IMR-90 (cell line): ENCODE data around the gene OTOGL. TPM values are rescaled to one million over a fixed set of nuclear protein-coding genes. Genes with fewer than 3 reads are reported as not detected.
A peak's percentile ranks its signal among the peaks of the same experiment; 100 is the strongest.

Source experiments
- ATAC-seq: fragments of 200-7000 bp; cut with Tn5 transposase; 2 replicates; pipeline ENCODE4 v1.9.1; 2020; ENCODE audit warnings: low read depth, mild to moderate bottlenecking, moderate library complexity
- BruUV-seq: library from RNA; stranded (reverse); fragments of 400-500 nt; replicated peaks from 2 replicates; lab custom pipeline; 2021; lab: Mats Ljungman, UMichigan
- CTCF ChIA-PET: fragments of 300-600 bp; formaldehyde crosslinking; extraction: SDS; loops from one replicate; lab custom pipeline; 2021; ENCODE audit warnings: antibody characterized with exemption; lab: Yijun Ruan, JAX
- POLR2A ChIA-PET: fragments of 300-600 bp; sonication (Branson Sonifier 250); formaldehyde crosslinking; loops from one replicate; lab custom pipeline; 2022; ENCODE audit warnings: antibody characterized with exemption; ENCODE audit not compliant: unreplicated experiment; lab: Charles Lee
- DNase-seq: peaks from one replicate; pipeline ENCODE4 v3.0.0; 2013
- H2AFZ ChIP-seq: replicated peaks from 2 replicates; pipeline ENCODE3; 2013; ENCODE audit warnings: low read length, mild to moderate bottlenecking; ENCODE audit not compliant: poor library complexity
- H2AK5ac ChIP-seq: 2 replicates; pipeline ENCODE4 v1.6.1; 2013; ENCODE audit warnings: low read depth, low read length, inconsistent platforms
- H2AK9ac ChIP-seq: replicated peaks from 2 replicates; pipeline ENCODE3; 2013; ENCODE audit warnings: mild to moderate bottlenecking, low read depth, low read length, moderate library complexity; ENCODE audit not compliant: poor library complexity
- H2BK120ac ChIP-seq: 2 replicates; pipeline ENCODE4 v1.6.1; 2013; ENCODE audit warnings: low read depth, low read length, inconsistent platforms
- H2BK15ac ChIP-seq: 3 replicates; pipeline ENCODE4 v1.6.1; 2013; ENCODE audit warnings: low read depth, low read length, inconsistent platforms
- H2BK20ac ChIP-seq: 2 replicates; pipeline ENCODE4 v1.6.1; 2013; ENCODE audit warnings: low read depth, mild to moderate bottlenecking, inconsistent platforms, low read length, moderate library complexity
- H2BK5ac ChIP-seq: 2 replicates; pipeline ENCODE4 v1.6.1; 2013; ENCODE audit warnings: mild to moderate bottlenecking, low read depth, low read length, inconsistent platforms; ENCODE audit not compliant: poor library complexity, severe bottlenecking
- H3K14ac ChIP-seq: replicated peaks from 2 replicates; pipeline ENCODE4 v1.6.1; 2013; ENCODE audit warnings: low read depth, low read length, inconsistent platforms
- H3K18ac ChIP-seq: 2 replicates; pipeline ENCODE4 v1.6.1; 2013; ENCODE audit warnings: low read depth, low read length, control low read depth
- H3K23ac ChIP-seq: 2 replicates; pipeline ENCODE4 v1.6.1; 2013; ENCODE audit warnings: low read depth, low read length, inconsistent platforms
- H3K27ac ChIP-seq: 2 replicates; pipeline ENCODE4 v1.5.1; 2013; ENCODE audit warnings: mild to moderate bottlenecking, control low read depth, low read length; ENCODE audit not compliant: insufficient read depth
- H3K27me3 ChIP-seq: 2 replicates; pipeline ENCODE4 v1.6.1; 2013; ENCODE audit warnings: low read length; ENCODE audit not compliant: control insufficient read depth, insufficient read depth
- H3K36me3 ChIP-seq: 2 replicates; pipeline ENCODE4 v1.6.1; 2013; ENCODE audit warnings: low read length, mixed read lengths; ENCODE audit not compliant: control insufficient read depth, insufficient read depth
- H3K4ac ChIP-seq: 2 replicates; pipeline ENCODE4 v1.6.1; 2013; ENCODE audit warnings: low read depth, low read length, inconsistent platforms
- H3K4me1 ChIP-seq: 2 replicates; pipeline ENCODE4 v1.6.1; 2013; ENCODE audit warnings: low read length, mixed read lengths; ENCODE audit not compliant: control insufficient read depth, insufficient read depth
- H3K4me2 ChIP-seq: 2 replicates; pipeline ENCODE4 v1.6.1; 2013; ENCODE audit warnings: low read depth, mild to moderate bottlenecking, control low read depth, low read length, moderate library complexity
- H3K4me3 ChIP-seq: 2 replicates; pipeline ENCODE4 v1.5.1; 2013; ENCODE audit warnings: low read depth, mild to moderate bottlenecking, control low read depth, low read length, moderate library complexity; ENCODE audit not compliant: insufficient read depth
- H3K56ac ChIP-seq: 2 replicates; pipeline ENCODE4 v1.6.1; 2013; ENCODE audit warnings: low read length, inconsistent platforms; ENCODE audit not compliant: insufficient read depth; ENCODE audit errors: extremely low read depth
- H3K79me1 ChIP-seq, 2 experiments: 2 replicates each; pipeline ENCODE4 v1.6.1; 2013; ENCODE audit warnings: low read length in 2 of 2, inconsistent platforms in 1 of 2, low read depth in 1 of 2
- H3K9ac ChIP-seq: 2 replicates; pipeline ENCODE4 v1.6.1; 2013; ENCODE audit warnings: low read depth, low read length, control low read depth
- H3K9me1 ChIP-seq: 2 replicates; pipeline ENCODE4 v1.6.1; 2013; ENCODE audit warnings: low read length, inconsistent platforms; ENCODE audit not compliant: insufficient read depth
- H3K9me3 ChIP-seq: 2 replicates; pipeline ENCODE4 v1.6.1; 2013; ENCODE audit warnings: low read length; ENCODE audit not compliant: control insufficient read depth, insufficient read depth
- H4K20me1 ChIP-seq: 2 replicates; pipeline ENCODE4 v1.6.1; 2013; ENCODE audit warnings: low read length, inconsistent platforms; ENCODE audit not compliant: insufficient read depth
- H4K5ac ChIP-seq: 2 replicates; pipeline ENCODE4 v1.6.1; 2013; ENCODE audit warnings: mild to moderate bottlenecking, low read depth, low read length, control low read depth
- H4K8ac ChIP-seq, 2 experiments: 2 replicates each; pipeline ENCODE4 v1.6.1; 2013; ENCODE audit warnings: low read depth in 2 of 2, low read length in 2 of 2, control low read depth in 1 of 2, inconsistent platforms in 1 of 2
- H4K91ac ChIP-seq: 2 replicates; pipeline ENCODE4 v1.6.1; 2013; ENCODE audit warnings: low read depth, low read length, inconsistent platforms; ENCODE audit not compliant: insufficient read depth
- BHLHE40 ChIP-seq: fragments of 150-350 bp; IDR thresholded peaks from 2 replicates; pipeline ENCODE4 v1.6.1; 2016; ENCODE audit warnings: mild to moderate bottlenecking, low read depth, low read length
- CEBPB ChIP-seq: IDR thresholded peaks from 2 replicates; pipeline ENCODE4 v1.6.1; 2012; ENCODE audit warnings: low read depth, low read length, improper control_type of control experiment
- CHD1 ChIP-seq: IDR thresholded peaks from 2 replicates; pipeline ENCODE4 v1.6.1; 2012; ENCODE audit warnings: low read depth, low read length, improper control_type of control experiment
- ELK1 ChIP-seq: fragments of 150-350 bp; IDR thresholded peaks from 2 replicates; pipeline ENCODE4 v1.6.1; 2016; ENCODE audit warnings: low read depth, mild to moderate bottlenecking, low read length, moderate library complexity, borderline replicate concordance
- FOS ChIP-seq: fragments of 150-350 bp; IDR thresholded peaks from 2 replicates; pipeline ENCODE4 v1.6.1; 2016; ENCODE audit warnings: low read depth, low read length
- MAFK ChIP-seq: IDR thresholded peaks from 2 replicates; pipeline ENCODE4 v1.6.1; 2012; ENCODE audit warnings: low read depth, low read length, improper control_type of control experiment
- MAZ ChIP-seq: IDR thresholded peaks from 2 replicates; pipeline ENCODE4 v1.6.1; 2012; ENCODE audit warnings: low read depth, mild to moderate bottlenecking, low read length, improper control_type of control experiment, moderate library complexity, borderline replicate concordance
- MXI1 ChIP-seq: IDR thresholded peaks from 2 replicates; pipeline ENCODE4 v1.6.1; 2012; ENCODE audit warnings: low read depth, mild to moderate bottlenecking, low read length, moderate library complexity, borderline replicate concordance
- NFE2L2 ChIP-seq: fragments of 150-350 bp; IDR thresholded peaks from 2 replicates; pipeline ENCODE4 v1.6.1; 2016; ENCODE audit warnings: low read depth, mild to moderate bottlenecking, low read length
- POLR2A ChIP-seq: IDR thresholded peaks from 2 replicates; pipeline ENCODE4 v1.6.1; 2012; ENCODE audit warnings: mild to moderate bottlenecking, low read depth, low read length
- RAD21 ChIP-seq: IDR thresholded peaks from 2 replicates; pipeline ENCODE4 v1.6.1; 2012; ENCODE audit warnings: low read length, improper control_type of control experiment
- RCOR1 ChIP-seq: IDR thresholded peaks from 2 replicates; pipeline ENCODE4 v1.6.1; 2012; ENCODE audit warnings: mild to moderate bottlenecking, low read length, improper control_type of control experiment; ENCODE audit not compliant: insufficient replicate concordance
- RFX5 ChIP-seq: IDR thresholded peaks from 2 replicates; pipeline ENCODE4 v1.8.0; 2012; ENCODE audit warnings: low read depth, mild to moderate bottlenecking, low read length, moderate library complexity
- SMC3 ChIP-seq: fragments of 150-350 bp; IDR thresholded peaks from 2 replicates; pipeline ENCODE4 v1.6.1; 2016; ENCODE audit warnings: low read depth, mild to moderate bottlenecking, antibody characterized with exemption, low read length, moderate library complexity
- USF2 ChIP-seq: fragments of 150-350 bp; IDR thresholded peaks from 2 replicates; pipeline ENCODE4 v1.6.1; 2017; ENCODE audit warnings: mild to moderate bottlenecking, antibody characterized with exemption, low read length, low read depth
- WGBS, 2 experiments: methylation state at CpG; one replicate each; pipeline versions ENCODE4 v1.1.5 to v1.1.7; 2013; ENCODE audit warnings: missing lambda C conversion rate in 2 of 2; ENCODE audit not compliant: insufficient read length in 1 of 2; ENCODE audit errors: extremely low coverage in 2 of 2; 5-methylcytosine and 5-hydroxymethylcytosine counted together
- dilution Hi-C: fragments of 300-500 bp; cut with HindIII; formaldehyde crosslinking; loops from one replicate; pipeline ENCODE4 v1.14.3; 2018; ENCODE audit warnings: low sequenced_read_pairs; ENCODE audit not compliant: unreplicated experiment
- in situ Hi-C: fragments of 300-500 bp; cut with MboI; formaldehyde crosslinking; loops from 3 replicates; pipeline ENCODE4 v1.14.3; 2019; ENCODE audit warnings: low sequenced_read_pairs, inconsistent platforms, mixed read lengths
- intact Hi-C: fragments of 100-400 bp; cut with micrococcal nuclease; formaldehyde crosslinking; loops from 2 replicates; pipeline ENCODE4 v1.10.0; 2022
- polyA plus RNA-seq, 3 experiments: library from polyadenylated mRNA; depleted of rRNA; stranded (reverse); fragments of >200 nt; gene quantifications; 2 replicates each; pipeline ENCODE4 v1.2.3, GENCODE V29; 2012; ENCODE audit warnings: low replicate concordance in 1 of 3
- total RNA-seq: library from RNA; depleted of rRNA; stranded (reverse); fragments of >200 nt; gene quantifications from 2 replicates; pipeline ENCODE4 v1.2.3, GENCODE V29; 2012
- TF ChIP-seq, protein P1 (sequence below): conservative IDR thresholded peaks from 2 replicates; pipeline ENCODE4 v1.5.1; 2012; ENCODE audit warnings: mild to moderate bottlenecking, low read depth, low read length, improper control_type of control experiment

Gene OTOGL
- total and polyA plus RNA-seq, 2 of the 4 experiments (the other 2 are of a cell fraction) = 0.10 to 0.18 TPM

DNA sequence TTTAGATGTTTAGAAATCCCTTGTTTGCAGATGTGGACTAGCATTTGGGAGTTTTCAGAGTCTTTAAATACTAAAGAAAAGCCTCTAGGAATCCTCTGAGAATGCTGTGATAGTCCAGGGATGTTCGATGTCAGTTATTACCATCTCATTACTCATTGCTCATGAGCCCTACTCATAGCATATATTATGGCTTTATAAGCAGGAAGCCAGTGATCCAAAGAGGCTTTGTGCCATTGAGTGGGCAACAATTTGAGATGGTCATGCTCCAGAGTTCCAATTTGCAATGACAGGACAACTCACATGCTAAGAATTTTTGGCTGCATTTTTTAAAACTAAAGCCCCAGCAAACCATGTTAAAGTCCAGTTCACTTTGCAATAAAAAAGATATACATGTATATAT lies 163.0 kb downstream of the OTOGL start:
- Histone ChIP-seq H4K8ac (no peak overlapping the region), H3K27me3 (no peaks in the 10 kb centered on the region), H2AFZ (no peak overlapping the region), H2BK15ac (no peak overlapping the region), H3K4me1 (peaks cover 2% of the 10 kb centered on the region), H3K9me3 (no peaks in the 10 kb centered on the region), H3K56ac (no peak overlapping the region), H3K36me3 (no peaks in the 10 kb centered on the region), H3K4me2 (0 out of 2 replicates have a peak overlapping the region, but pooled peaks have one; percentile 35), H3K27ac (no peak overlapping the region), H4K5ac (no peak overlapping the region), H3K4me3 (no peak overlapping the region), H3K9me1 (no peaks in the 10 kb centered on the region), H2BK5ac (no peak overlapping the region), H2BK20ac (no peak overlapping the region), H4K91ac (no peak overlapping the region), H3K9ac (no peak overlapping the region), H3K79me1 (no peaks in the 10 kb centered on the region), H2BK120ac (no peak overlapping the region), H3K23ac (no peak overlapping the region), H2AK9ac (no peak overlapping the region), H2AK5ac (no peak overlapping the region), H3K18ac (no peak overlapping the region), H3K4ac (no peak overlapping the region), H3K14ac (no peak overlapping the region), H4K20me1 (no peaks in the 10 kb centered on the region)
- intact Hi-C loops (loop anchor here (5.0 kb wide), 1 partner anchor 35 kb away; no protein-coding TSS in a partner anchor), dilution Hi-C loops (no loop called here), in situ Hi-C loops (loop anchor here (10.0 kb wide), 1 partner anchor 858 kb away; no protein-coding TSS in a partner anchor)
- no peak for TF ChIP-seq RAD21
- TF ChIP-seq, protein P1, sequence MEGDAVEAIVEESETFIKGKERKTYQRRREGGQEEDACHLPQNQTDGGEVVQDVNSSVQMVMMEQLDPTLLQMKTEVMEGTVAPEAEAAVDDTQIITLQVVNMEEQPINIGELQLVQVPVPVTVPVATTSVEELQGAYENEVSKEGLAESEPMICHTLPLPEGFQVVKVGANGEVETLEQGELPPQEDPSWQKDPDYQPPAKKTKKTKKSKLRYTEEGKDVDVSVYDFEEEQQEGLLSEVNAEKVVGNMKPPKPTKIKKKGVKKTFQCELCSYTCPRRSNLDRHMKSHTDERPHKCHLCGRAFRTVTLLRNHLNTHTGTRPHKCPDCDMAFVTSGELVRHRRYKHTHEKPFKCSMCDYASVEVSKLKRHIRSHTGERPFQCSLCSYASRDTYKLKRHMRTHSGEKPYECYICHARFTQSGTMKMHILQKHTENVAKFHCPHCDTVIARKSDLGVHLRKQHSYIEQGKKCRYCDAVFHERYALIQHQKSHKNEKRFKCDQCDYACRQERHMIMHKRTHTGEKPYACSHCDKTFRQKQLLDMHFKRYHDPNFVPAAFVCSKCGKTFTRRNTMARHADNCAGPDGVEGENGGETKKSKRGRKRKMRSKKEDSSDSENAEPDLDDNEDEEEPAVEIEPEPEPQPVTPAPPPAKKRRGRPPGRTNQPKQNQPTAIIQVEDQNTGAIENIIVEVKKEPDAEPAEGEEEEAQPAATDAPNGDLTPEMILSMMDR = no peak
- no peak for TF ChIP-seq ELK1
- no peak for TF ChIP-seq MXI1
- TF ChIP-seq USF2 = no peak
- no peak for TF ChIP-seq POLR2A
- TF ChIP-seq NFE2L2 = no peak
- no peak for TF ChIP-seq MAFK
- TF ChIP-seq MAZ = no peak
- no peak for TF ChIP-seq RCOR1
- no peak for TF ChIP-seq RFX5
- no peak for TF ChIP-seq SMC3
- TF ChIP-seq BHLHE40 = no peak
- TF ChIP-seq FOS = no peak
- TF ChIP-seq CHD1 = no peak
- TF ChIP-seq CEBPB = no peak
- DNase-seq (peak; percentile 26), ATAC-seq (no peak)
- CTCF ChIA-PET = no interaction called here
- WGBS, 2 experiments = no CpG with 5 or more reads among the region's 1 CpG
- BruUV-seq = no TSS peak
- POLR2A ChIA-PET = no interaction called here
